Hematopoietic multipotent progenitor cell treated with erythropoietin and hydrocortisone succinate and interleukin-3 and kit ligand, for 4 days (in vitro differentiated cells): Measurements from ENCODE around the gene EFNA2.
A peak's percentile ranks its signal among the peaks of the same experiment; 100 is the strongest.

Source experiments
- DNase-seq: peaks from one replicate; pipeline ENCODE4 v3.0.0-alpha.2; 2015

EFNA2 gene

DNA sequence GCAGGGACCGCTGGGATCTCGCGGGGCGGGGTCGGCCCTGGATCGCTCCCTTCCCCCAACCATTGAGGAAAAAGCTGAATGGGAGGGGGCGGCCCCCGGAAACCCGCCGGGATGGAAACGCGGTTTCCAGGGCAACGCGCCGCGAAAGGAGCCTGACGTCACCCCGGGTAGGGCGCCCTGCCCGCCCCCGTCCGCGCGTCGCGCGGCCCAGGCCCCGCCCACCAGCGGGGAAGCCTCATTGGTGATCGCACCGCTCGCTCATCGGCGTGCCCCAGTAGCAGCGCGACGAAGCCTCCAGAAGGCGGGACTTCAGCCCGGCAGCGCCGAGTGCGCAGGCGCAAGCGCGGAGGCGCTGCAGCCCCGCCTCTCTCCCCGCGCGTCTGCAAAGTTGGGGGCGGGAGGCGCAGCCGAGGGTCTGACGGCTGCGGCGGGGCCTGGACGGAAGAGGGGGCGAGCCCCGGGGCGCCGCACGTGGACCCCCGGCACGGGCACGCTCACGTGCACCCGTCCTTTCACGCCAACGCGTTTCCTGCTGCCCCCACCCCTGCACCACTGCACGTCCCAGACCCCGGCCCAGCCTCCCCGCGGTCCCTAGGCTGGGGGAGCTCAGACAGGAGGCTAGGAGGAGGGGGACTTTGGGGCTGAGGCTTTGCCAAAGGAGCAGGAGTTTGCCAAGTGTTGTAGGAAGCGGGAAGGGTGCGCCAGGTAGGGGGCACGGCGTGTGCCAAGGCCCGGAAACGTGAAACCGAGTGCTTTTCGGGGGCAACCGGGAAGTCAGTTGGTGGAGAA is 24.7 kb upstream of the EFNA2 start:
- peak; percentile 98 for DNase-seq

DNA sequence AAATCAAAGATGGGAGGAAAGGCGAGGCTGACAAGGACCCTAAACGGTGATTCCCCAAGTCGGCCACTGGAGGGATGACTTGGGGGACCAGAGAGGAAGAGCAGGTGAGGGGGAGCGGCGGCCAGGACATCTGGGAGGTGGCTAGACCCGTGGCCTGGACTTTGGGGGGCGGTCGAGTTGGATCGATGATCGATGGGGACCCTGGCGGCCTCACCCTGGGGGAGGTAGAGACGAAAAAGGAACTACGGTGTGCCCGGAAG is 24.2 kb upstream of the EFNA2 start:
- peak; percentile 66 for DNase-seq

- DNase-seq = peak; percentile 60
These were observed 23.7 kb upstream of the EFNA2 start for GRCh38 chr19:1261798-1262622.

GRCh38 chr19:1262623-1263123 is 23.0 kb upstream of the EFNA2 start:
- no peak for DNase-seq

DNA sequence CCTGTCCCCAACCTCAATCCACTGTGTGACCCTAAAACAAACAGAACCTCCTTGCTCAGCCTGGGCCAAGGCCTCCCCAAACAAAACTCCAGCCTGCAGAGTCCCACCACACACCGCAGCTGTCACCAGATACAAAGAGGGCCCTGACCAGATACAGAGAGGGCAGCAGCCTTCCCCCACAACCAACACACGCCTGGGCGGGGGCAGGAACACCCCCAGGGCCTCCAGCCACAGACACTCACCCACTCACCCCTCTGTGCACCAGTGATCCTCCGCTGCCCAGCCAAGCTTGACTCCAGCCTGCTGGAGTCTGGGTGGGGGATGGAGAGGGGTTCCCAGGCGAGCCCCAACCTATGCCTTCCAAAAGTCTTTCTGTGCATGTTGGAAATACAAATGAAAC is 22.5 kb upstream of the EFNA2 start:
- DNase-seq = peak; percentile 52

DNA sequence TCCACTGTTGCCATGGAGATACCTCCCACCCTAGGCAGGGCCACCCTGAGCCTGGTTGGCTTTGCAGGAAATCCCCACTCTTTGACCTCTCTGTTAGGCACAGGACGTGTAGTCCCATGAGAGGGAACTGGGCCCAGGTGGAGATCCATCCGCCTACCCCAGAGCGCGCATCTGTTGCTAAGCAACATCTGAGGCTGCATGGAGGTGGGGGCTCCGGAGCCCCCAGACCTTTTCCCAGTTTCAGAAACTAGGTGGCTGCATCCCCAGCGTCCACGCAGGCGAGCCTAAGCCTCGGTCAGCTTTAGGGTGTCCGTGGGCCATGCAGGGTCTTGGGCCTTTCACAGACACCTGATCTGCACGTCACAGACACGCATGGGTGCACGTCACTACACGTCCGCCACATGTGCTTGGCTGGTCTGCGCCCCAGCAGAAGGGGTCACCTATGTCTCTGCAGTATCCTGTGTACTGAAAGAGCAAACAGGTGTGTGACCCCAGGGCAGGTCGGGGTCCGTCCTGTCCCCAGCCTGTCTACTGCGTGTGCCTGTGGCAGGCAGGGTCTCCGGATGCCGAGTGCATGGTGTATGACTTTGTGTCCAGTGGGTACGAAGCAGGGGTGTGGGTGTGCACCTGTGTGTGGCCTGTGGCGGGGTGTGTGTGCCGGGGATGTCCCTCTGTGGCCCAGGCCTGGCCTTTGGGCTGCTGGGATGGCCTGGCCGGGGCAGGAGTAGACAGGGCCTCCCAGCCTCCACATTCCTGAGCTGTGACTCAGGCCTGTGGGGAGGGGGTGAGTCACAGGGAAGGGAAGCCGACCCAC is 20.7 kb upstream of the EFNA2 start:
- no peak for DNase-seq

DNA sequence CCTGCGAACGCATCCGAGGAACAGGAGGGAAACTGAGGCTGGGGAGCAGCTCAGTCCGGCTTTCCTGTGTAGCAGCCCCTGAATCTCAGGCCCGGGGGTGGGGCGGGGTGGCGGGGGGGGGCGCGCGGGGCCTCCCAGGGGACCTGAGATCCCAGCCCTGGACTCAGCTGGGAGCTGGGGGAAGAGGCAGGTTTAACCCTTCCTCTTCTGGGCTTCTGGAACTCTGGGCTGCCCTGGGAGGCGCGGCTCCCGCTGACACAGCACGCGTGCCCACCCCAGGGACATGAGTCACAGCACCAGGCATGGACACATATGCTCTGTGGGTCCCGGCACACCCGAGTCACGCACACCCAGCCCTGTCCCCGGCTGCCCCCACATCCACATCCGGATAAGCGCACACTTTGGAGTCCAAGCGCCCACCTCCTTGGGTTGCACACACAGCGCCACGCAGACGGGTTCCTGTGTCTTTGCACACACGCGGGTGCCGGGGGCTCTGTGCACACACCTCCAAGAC is 20.0 kb upstream of the EFNA2 start:
- peak; percentile 78 for DNase-seq

DNA sequence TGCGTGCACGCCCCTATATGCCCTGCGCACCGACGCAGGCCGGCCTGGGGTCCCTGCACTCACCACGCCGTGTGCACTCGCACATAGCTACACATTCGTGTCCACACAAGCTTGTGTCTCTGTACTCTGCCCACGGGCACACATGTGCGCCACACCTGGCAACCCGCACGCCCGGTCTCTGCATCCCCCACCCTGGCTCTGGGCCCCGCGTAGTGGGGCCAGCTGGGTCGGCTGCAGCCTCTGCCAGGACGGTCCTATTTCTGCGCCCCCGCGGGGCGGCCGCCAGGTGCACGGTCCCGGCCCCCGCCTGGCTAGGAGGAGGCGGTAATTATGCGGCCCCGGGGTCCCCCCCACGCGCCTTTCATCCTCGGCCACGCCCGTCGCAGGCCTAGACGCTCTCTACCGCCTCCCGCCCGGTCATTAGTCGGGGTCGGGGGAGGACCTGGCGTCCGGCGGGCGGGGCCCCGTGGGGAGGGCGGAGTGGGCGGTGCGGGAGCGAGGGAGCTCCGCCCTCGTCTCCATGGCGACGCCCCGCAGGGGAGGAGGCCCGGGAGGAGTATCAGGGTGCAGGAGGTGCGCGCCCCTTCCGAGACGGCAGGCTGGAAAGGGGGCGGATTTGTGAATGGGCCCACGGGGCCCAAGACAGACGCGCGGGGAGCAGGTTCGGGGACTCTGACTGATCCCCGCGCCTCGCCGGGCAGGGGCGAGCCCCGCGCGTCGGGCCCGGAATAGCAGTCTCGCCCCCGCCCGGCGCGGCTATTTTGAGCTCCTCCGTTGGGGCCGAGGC is 19.4 kb upstream of the EFNA2 start:
- DNase-seq = peak; percentile 95

- peak; percentile 73 for DNase-seq
These were observed 18.7 kb upstream of the EFNA2 start for GRCh38 chr19:1266916-1267476.

DNA sequence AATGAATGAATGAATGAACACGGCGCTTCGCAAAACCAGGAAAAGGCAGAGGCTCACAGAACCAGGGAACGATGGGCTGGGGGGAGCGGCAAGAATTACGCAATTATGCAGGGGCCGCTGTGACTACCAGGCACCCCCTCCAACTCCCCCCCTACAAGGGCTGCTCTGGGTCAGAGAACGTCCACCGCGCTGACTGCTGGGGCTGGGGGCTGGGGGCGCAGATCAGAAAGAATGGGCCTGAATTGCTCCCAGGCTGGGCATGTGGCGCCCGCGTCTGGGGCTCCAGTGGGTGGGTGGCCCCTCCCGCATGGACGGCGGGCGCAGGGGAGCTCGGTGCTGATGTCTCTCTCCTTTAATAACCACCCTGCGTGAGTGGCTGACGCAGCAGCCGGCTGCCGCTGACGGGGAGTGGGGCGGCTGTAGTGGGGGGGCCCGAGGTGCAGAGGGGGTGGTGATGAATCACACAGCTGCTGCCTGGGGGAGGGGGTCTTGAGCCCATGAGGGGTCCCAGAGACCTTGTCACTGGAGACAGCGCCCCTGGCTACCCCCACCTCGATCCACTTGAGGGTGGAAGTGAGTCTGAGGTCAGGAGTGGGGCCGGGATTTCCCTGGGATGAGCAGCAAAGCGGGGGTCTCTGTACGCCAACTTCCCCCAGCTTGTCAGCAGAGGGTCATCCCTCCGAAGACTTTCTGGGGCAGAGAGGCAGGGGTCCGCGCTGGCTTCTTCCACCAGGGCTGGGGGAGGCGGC is 18.0 kb upstream of the EFNA2 start:
- no peak for DNase-seq

DNA sequence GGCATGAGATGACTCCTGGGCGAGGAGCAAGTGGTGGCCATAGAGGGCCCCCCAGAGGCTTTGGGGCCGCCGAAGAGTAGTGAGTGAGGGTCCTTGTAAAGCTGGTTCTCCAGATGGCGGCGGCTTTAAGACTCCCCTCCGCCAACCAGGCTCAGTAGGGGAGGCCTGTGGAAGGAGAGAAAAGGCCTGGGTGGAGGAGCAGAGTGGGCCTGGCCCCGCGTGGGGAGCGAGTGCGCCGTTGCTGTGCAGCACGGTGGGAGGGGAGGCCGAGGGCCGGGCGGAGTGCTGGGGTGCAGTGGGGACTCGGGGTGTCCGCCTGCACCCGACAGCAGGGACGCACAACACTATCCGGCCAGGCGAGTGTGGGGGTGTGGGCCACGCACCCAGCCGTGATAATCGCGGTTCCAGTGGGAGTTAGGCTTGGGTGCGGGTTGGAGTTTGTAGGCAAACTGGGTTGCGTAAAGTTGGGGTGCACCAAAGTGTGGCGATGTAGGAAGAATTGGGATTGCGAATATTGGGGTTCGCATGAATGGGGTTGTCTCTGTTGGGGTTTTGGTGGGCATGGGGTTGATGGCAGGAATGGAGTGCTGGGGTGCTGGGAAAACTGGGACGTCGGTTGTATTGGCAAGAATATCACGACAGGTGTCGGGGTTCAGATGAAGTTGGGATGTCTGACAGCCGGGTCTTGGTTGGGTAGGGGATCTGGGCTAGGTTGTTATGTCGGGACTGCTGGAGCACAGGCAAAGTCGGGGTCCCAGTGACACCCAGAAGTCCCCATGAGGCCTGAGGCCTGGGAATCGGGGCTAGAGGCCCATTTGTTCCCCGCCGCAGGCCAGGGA is 17.2 kb upstream of the EFNA2 start:
- DNase-seq = no peak

DNA sequence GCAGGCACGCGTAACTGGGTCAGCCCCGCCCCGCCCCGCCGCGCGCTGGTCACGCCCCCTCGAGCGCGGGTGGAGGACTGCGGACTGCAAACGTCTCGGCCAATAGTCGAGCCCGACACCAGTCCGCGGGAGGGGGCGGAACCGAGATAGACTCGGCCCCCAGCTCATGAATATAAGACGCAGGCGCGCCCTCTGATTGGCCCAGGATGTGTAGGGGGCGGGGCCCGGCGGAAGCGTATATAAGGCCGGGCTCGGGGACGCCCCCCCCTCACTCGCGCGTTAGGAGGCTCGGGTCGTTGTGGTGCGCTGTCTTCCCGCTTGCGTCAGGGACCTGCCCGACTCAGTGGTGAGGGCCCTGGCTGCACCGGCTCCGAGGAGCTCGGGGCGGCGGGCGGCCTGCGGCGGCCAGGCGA is 16.6 kb upstream of the EFNA2 start, which contains the start of gene CIRBP:
Gene CIRBP, plus strand, starts transcription at position 268 of the 413 bp plus-strand sequence. CDS start 1,602 bp downstream, outside the sequence.
- peak; percentile 100 for DNase-seq

GRCh38 chr19:1269478-1270212 is 16.0 kb upstream of the EFNA2 start:
- peak; percentile 92 for DNase-seq

DNA sequence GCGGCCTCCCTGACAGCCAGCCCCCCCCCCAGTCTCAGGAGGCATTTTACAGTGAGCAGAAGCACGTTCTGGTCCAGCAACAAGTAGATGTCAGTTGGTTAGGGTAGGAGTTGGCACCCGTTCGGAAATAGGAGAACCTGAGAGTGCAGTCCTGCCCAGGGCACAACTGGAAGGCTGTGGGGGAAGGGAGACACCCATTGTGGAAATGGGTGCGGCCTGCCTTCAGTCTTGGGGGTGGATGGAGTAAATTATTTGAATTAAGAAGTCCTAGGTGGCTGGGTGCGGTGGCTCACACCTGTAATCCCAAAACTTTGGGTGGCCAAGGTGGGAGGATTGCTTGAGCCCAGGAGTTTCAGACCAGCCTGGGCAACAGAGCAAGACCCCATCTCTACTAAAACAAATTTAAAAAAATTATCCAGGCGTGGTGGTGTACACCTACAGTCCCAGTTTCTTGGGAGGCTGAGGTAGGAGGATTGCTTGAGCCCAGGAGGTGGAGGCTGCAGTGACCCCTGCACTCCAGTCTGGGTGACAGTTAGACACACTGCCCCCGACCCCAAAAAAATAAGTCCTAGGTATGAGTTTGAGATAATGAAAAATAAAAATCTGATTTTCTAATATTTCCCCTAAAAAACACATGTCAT is 15.3 kb upstream of the EFNA2 start:
- peak; percentile 60 for DNase-seq

GRCh38 chr19:1270854-1271527 is 14.7 kb upstream of the EFNA2 start:
- DNase-seq = no peak

- DNase-seq = no peak
These were observed 13.9 kb upstream of the EFNA2 start for GRCh38 chr19:1271528-1272422.
